ENCODE measurements around the gene SLC8A1.

- TF ChIP-seq CTCF (IDR thresholded peaks at IDR 0.05) (no peak), POLR2A (IDR thresholded peaks at IDR 0.05) (no peak)
Measured at GRCh38 chr2:40225670-40226210, 226.2 kb downstream of the SLC8A1 start.

All from adrenal gland (tissue), 5 donors.